Right lobe of liver (tissue), 4 donors: ENCODE measurements around the gene AVL9.

Experiments used
- CTCF ChIP-seq, 4 donors: fragments of 200-600 bp in 3 of 4; fragments of 450-650 bp in 1 of 4; IDR thresholded peaks; one replicate each; pipeline versions ENCODE4 v1.5.1 to v1.8.0; 2016 to 2022; ENCODE audit warnings: antibody characterized with exemption in 4 of 4, mild to moderate bottlenecking in 2 of 4
- POLR2A ChIP-seq: fragments of 450-650 bp; IDR thresholded peaks from one replicate; pipeline ENCODE4 v1.6.1; 2017; ENCODE audit warnings: antibody characterized with exemption, mild to moderate bottlenecking
- donor health status: DM: no; HTN: no; CAD: no.
- donor health status: DM: no; HTN: no; CAD: no.
- donor health status: DM: no; HTN: yes; CAD: no.

- TF ChIP-seq CTCF (IDR thresholded peaks at IDR 0.05) (no peak), POLR2A (no peak)
Observed at GRCh38 chr7:32513210-32513609, 17.9 kb downstream of the AVL9 start.
